D721Med (cell line): ENCODE measurements around the gene EEF1AKMT2.

Source experiments
- DNase-seq: peaks from one replicate; pipeline ENCODE4 v3.0.0; 2011; ENCODE audit warnings: low spot score; ENCODE audit not compliant: insufficient read length
- FAIRE-seq: peaks from 2 replicates; lab custom pipeline; 2011; peaks lifted over from hg19 to GRCh38; lab: Jason Lieb, UNC
- TF ChIP-seq, protein P1 (sequence below): IDR thresholded peaks from 2 replicates; pipeline ENCODE4 v1.5.1; 2012; ENCODE audit warnings: mild to moderate bottlenecking, control low read depth; ENCODE audit not compliant: insufficient read depth; ENCODE audit errors: missing control alignments

EEF1AKMT2 gene

DNA sequence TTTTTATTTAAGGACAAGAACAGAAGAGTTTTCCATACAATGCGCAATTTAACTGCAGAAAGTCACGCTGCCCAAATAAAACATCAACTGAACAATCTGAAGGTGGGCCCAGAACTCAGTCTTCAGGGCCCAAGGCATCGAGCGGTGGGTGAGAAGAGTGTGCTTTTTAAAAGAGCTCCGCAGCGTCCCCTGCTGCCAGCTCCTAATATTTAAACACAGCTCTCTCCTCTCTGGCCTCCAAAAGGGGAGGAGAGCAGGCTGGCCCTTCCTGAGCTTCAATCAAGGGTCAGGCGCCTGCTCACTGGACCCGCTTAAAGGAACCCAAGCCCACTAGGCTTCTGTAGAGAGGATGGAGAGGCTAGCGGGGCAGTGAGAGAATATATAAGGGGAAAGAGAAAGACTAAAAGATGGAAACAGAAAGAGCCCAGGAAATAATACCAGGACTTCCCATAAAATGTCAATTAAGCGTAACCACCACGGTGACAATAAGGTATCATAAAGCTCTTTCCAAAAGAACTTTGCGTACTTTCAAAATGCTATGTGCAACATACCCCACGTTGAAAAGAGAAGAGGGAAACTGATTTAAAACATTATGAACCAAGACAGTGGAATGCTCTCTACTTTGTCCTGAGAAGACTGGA lies 50.3 kb downstream of the EEF1AKMT2 start:
- DNase-seq (peak; percentile 43), FAIRE-seq (no peak)
- TF ChIP-seq, protein P1, sequence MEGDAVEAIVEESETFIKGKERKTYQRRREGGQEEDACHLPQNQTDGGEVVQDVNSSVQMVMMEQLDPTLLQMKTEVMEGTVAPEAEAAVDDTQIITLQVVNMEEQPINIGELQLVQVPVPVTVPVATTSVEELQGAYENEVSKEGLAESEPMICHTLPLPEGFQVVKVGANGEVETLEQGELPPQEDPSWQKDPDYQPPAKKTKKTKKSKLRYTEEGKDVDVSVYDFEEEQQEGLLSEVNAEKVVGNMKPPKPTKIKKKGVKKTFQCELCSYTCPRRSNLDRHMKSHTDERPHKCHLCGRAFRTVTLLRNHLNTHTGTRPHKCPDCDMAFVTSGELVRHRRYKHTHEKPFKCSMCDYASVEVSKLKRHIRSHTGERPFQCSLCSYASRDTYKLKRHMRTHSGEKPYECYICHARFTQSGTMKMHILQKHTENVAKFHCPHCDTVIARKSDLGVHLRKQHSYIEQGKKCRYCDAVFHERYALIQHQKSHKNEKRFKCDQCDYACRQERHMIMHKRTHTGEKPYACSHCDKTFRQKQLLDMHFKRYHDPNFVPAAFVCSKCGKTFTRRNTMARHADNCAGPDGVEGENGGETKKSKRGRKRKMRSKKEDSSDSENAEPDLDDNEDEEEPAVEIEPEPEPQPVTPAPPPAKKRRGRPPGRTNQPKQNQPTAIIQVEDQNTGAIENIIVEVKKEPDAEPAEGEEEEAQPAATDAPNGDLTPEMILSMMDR: peak; percentile 88

DNA sequence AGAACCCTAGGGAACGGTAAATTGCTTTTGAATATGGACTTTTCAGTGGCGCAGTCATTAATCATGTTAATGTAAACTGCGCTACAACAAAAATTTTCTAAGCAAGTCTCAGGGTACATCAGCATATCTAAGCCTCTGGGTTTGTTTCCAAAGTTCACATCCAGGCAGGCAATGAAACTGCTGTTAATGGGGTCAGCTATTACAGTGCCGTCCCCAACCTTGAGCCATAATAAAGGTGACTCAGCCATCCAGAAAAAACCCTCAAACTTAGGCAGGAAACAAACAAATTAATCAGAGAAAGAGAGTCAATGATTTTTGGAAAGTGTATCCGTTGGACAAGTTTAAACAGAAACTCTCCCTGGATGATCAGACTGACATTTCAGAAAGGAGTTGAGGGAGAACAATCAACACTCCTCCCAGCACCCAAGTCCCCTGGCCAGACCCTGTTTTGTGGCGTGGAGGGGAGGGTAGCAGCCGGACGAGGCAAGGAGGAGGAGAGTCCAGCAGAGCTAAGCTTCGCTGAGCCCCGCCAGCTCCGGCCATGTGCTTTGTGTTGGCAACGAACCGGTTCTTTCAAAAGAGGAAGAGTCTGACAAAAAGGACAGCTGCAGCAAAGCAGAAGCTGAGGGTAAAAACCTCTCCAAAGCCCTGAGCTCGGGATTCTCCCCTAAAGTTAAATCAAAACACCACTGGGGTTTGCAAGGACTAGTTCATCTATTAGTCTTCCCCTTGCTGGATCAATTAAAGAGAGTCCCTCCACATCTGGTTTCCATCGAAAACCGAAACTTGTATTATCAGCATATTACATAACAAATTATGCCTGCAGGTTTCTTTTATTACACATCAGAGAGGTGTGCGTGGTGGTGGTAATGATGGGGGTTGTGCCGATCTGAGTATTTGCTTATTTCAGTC lies 51.1 kb downstream of the EEF1AKMT2 start:
- FAIRE-seq (no peak), DNase-seq (no peak)

DNA sequence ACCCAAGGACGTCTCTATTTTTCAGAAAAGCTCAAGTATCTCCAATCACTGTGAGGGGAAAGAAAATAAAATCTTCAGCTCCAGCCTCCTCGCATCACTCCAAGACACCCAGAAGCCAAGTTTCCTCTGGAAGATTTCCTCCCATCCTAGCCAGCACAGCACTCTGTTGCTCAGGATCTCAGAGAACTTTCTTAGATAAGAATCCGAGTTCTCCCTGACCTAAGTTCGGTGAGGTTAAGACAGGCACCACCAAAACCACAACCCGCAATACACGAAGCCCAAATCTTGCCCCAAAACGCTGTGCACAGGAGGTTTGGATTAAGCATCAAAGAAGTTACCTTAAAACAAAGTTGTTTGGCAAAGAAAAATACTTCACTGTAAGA lies 51.7 kb downstream of the EEF1AKMT2 start:
- FAIRE-seq: no peak
- TF ChIP-seq, protein P1: no peak
- no peak for DNase-seq

More for the DNA sequence above, 51.1 kb downstream of the EEF1AKMT2 start:
- TF ChIP-seq, protein P1: no peak

GRCh38 chr10:124739119-124739921 lies 52.4 kb downstream of the EEF1AKMT2 start:
- TF ChIP-seq, protein P1: no peak
- no peak for DNase-seq
- no peak for FAIRE-seq

DNA sequence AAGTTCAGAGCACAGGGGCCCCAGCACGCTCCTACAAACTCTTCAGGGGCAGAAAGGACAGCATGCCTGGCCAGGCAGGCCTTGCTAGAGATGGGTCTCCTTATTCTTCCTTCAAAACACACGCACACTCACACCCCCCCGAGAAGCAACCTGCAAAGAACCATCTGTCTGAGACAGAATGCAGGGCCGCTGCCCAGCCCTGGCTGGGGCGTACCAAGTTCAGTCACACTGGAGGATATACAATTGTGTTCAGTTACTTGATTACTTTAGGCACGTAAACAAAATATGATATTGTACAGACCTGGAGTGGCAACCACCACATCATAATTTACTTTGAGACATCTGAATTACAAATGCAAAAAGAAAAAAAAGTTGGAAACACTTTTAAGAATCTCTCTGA lies 53.2 kb downstream of the EEF1AKMT2 start:
- TF ChIP-seq, protein P1: no peak
- FAIRE-seq: no peak

GRCh38 chr10:124737708-124738107 lies 54.0 kb downstream of the EEF1AKMT2 start:
- FAIRE-seq: no peak
- TF ChIP-seq, protein P1: no peak
- DNase-seq: no peak

More for the DNA sequence above, 53.2 kb downstream of the EEF1AKMT2 start:
- no peak for DNase-seq
